ENCODE data around the gene CXCL14.

The CXCL14 gene

GRCh38 chr5:135568923-135569360 is 9.8 kb downstream of the CXCL14 start:
- no peak for DNase-seq

DNA sequence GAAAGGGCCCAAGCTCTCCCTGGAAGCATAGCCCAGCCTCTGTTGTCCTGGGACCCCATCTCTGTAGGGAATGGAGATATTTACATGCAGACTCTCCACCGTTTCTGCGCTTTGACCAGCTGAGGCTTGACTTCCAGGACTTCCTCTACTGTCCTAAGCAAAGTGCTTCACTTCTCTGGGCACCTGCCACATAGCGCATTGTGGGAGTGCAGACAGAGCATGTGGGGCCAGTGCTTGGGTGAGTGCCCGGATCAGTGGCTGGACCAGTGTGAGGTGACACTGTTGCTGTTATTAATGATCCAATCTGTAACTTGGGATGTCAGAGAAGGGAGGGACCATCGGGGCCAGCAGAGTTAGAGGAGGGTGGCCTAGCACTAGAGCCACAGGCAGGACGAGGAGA is 10.5 kb downstream of the CXCL14 start:
- DNase-seq, result peak in 6 of 56 donors; percentile 13 to 37 (median 15)

DNA sequence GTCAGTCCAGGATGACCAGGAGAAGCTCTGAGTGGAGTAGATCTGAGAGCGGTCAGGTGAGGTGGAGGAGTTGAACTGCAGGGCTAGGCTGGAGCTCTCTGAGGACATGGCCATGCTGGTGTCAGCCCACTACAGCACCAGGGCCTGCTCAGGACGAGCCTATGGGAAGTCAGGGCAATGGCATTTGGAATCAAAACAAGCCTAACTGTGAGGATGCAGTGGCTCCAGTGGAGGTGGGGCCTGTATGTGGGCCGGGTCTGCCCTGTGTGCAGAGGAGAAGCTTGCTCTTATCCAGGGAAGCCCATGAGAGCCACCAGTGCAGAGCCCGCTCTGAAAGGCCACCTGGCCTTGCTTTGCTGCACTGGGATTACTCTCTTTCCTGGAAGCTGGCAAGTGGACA is 11.1 kb downstream of the CXCL14 start:
- no peak for DNase-seq

DNA sequence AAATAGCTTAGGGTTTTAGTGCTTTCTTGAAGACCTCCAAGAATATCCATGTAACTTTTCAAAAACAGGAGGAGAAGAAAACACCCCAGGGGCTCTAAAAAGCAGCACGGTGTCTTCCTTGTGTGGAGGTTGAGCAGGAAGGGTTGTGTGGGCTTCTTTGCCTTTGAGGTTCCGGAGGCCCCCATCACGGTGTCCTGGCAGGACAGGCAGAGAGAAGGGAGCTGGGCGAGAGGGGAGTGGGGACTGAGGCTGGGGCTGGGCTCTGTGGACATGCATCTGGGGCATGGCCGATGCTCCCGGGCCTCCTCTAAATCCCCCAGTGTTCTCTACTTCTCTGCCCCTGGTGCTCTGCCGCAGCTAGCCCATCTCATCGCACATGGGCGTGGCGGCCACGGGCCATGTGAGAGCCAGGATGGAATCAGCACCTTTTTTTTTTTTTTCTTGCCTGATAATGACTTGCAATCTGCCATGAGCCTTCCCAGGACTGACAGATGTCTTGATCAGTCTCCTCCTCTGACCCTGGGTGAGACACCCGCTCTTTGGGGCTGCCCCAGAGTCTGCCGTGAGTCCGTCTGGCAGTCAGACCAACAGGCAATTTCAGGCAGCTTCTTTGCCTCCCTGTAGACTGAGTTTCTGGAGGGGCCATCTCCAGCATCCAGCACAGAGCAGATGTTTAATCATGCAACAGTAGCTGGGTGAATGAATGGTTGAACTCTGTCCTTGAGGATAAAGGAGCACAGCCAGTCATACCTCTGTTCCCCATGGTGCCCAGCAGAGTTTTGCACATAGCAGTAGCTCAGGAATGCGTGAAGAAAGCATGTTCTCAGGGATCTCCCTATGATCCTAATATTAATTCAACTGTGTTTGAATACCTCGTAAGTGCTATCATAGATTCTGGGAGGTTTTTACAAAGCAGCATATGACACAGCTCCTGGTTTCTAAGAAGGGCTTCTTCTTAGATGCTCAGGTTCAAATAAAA is 12.1 kb downstream of the CXCL14 start:
- DNase-seq, result no peak

DNA sequence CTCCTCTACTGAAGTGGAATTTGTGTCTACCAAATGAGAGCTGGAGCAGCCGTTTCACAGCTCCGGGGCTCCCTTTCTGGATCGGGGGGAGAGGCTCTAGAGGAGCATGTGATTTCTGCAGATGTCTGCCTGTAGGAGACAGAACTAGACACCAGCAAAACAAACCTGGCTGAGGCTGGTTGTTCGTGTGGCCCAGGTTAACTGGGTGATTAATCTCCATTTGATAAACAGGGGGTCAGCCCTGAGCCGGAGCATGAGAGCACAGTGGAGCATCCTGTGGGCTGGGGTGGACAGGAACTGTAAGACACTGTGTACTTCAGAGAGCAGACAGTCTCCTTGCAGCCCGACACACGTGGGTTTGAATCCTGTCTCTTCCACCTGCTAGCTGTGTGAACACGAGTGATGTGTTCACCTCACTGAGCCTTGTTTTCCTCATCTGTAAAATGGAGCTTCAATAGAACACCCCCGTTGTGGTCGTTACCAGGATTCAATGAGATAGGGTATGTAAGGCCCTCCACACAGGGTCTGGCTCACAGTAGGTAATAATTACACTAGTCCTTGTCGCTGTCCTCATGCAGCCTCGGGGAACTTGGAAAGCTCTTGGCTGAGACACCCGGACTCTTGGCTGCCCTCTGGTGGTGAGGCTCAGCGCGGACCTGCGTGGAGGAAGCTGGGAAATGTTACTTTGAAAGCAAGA is 12.9 kb downstream of the CXCL14 start:
- peak in 47 of 56 donors; percentile 7 to 81 (median 41) for DNase-seq

- no peak for DNase-seq
These were observed 13.5 kb downstream of the CXCL14 start for GRCh38 chr5:135565266-135565665.

DNA sequence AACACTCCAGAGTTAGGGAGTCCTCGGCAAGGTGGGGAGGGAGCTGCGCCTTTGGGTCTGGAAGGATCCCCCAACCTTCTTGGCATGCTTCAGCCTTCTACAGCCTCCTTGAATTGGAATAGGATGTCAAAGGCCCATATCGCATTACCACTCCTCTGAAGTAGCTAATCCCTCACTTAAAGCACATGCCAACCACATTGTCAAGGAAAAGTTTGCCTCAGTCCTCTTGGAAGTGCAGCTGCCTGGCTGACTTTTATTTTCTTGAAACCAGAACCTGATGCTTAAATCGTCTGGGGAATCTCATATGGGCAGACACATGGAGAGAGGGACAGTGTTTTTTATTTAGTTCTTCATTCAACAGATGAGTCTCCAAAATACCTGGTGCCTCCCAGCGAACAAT is 14.5 kb downstream of the CXCL14 start:
- no peak for DNase-seq

DNA sequence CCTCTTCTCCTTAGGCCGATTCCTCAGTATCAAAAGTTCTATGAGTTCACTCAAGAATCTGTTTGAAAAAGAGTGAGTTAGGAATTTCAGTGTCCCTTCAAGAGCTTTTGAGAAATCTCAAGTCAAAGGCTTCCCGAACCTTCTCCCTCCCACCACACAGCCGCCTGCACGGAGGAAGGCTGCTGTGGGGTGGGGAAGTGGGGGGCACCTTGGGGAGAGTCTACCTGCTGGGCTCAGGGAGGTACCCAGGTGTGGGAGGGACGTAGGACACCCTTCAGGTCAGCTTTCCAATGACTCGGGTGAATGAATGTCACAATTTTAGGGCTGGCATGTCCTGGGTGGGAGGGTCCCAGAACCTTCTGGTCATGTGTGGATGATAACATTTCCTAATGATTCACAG is 17.5 kb downstream of the CXCL14 start:
- no peak for DNase-seq

GRCh38 chr5:135560858-135561257 is 17.9 kb downstream of the CXCL14 start:
- peak in 50 of 56 donors; percentile 9 to 89 (median 56) for DNase-seq

GRCh38 chr5:135559354-135559753 is 19.4 kb downstream of the CXCL14 start:
- DNase-seq, result no peak

GRCh38 chr5:135557076-135557838 is 21.5 kb downstream of the CXCL14 start:
- peak in 9 of 56 donors; percentile 14 to 44 (median 31) for DNase-seq

DNA sequence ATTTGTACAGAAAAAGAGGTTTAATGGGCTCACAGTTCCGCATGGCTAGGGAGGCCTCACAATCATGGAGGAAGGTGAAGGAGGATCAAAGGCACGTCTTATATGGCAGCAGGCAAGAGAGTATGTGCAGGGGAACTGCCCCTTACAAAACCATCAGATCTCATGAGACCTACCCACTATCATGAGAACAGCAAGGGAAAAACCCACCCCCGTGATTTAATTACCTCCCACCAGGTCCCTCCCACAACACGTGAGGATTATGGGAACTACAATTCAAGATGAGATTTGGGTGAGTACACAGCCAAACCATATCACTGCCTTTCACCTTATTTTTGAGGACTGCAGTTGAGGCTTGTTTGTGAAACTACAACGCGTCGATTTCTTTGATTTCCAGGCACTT is 22.2 kb downstream of the CXCL14 start:
- no peak for DNase-seq

- DNase-seq, result no peak
These were observed 23.3 kb downstream of the CXCL14 start for GRCh38 chr5:135555530-135555929.

DNA sequence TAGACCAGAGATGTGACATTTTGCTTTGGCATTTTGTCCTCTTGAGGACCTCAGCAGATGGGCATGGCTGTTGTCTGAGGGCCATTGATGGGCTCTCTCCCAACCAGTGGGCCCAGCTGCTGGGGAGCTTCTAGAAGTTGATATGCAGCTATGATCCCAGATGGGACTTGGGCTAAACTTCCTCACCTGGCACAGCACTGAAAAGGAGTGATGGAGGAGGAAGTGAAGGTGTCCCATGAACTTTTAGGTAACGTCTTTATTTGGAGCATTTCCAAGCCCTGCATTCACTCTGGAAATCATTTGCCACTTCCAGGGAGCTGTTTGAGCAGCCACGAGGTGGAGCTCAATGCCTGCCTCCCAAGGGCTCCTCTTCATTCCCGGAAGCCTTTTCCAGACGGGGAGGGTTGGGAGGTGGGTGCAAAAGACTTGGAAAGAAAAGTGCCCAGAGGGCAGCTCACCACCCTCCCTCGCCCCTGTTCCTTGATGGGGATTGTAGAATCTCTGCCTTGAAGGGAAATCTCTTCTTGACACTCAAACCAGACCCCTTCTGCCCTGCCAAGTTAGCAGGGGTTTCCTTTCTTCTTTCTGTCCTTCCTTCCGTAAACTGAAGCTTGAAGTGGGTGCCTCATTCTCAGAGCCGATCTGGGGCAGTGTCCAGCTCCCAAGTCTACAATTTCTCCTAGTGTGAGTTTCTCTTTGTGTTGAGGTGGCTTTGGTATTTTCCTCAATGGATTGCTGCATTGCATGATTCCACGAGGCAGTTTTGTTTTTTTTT is 24.9 kb downstream of the CXCL14 start:
- DNase-seq, result peak in 13 of 56 donors; percentile 5 to 54 (median 25)

- peak in 41 of 56 donors; percentile 12 to 84 (median 42) for DNase-seq
These were observed 27.0 kb downstream of the CXCL14 start for GRCh38 chr5:135551593-135552447.

- no peak for DNase-seq
These were observed 29.4 kb downstream of the CXCL14 start for GRCh38 chr5:135549413-135549812.

- no peak for DNase-seq
These were observed 31.1 kb downstream of the CXCL14 start for GRCh38 chr5:135547590-135548254.

DNA sequence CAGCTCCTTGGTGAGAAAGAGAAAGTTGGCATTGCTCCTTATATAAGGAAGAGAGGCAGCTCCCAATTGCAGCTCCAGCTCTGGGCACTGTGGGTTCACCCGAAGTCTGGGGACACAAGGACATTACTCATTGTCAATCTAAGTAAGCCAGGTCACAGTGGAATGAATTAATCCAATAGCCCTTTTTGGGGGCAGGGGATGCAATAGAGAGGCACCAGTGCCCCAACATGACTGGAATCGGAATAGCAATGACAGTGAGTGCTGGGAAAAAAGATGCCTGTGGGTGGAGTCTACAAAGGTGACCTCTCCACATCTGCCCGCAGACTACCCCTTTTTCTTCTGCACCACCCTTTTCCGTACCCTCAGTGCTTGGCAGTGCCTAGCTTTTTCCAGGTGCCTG is 31.9 kb downstream of the CXCL14 start:
- DNase-seq, result no peak

- DNase-seq, result no peak
These were observed 32.7 kb downstream of the CXCL14 start for GRCh38 chr5:135546101-135546500.
